Urinary bladder (tissue), 4 donors: Measurements from ENCODE around the gene NELL2. TPM values are rescaled to one million over a fixed set of nuclear protein-coding genes. Genes with fewer than 3 reads are reported as not detected.

ENCODE experiments used
- DNase-seq: peaks from one replicate; pipeline ENCODE4 v3.0.0-alpha.2; 2015; ENCODE audit errors: extremely low spot score
- H3K27ac ChIP-seq: one replicate; pipeline ENCODE4 v1.5.1; 2013; ENCODE audit warnings: low read depth, mild to moderate bottlenecking, moderate library complexity
- H3K36me3 ChIP-seq: one replicate; pipeline ENCODE4 v1.6.1; 2013; ENCODE audit warnings: mild to moderate bottlenecking, moderate library complexity; ENCODE audit not compliant: insufficient read depth
- H3K4me1 ChIP-seq: one replicate; pipeline ENCODE4 v1.6.1; 2013; ENCODE audit warnings: mild to moderate bottlenecking, moderate library complexity; ENCODE audit not compliant: insufficient read depth
- H3K4me3 ChIP-seq: one replicate; pipeline ENCODE4 v1.5.1; 2013; ENCODE audit warnings: low read depth, low read length
- WGBS: extraction: QIAGEN DNeasy Blood & Tissue Kit; methylation state at CpG from one replicate; pipeline ENCODE4 v1.1.7; 2013; 5-methylcytosine and 5-hydroxymethylcytosine counted together
- polyA plus RNA-seq: library from polyadenylated mRNA; stranded (reverse); fragments of 200-250 nt; gene quantifications from one replicate; pipeline ENCODE4 v1.2.3, GENCODE V29; 2013
- total RNA-seq: library from RNA; depleted of rRNA; stranded (reverse); fragments of >200 nt; gene quantifications from one replicate; pipeline ENCODE4 v1.2.3, GENCODE V29; 2014
- donor health status: healthy with polysubstance abuse.
- donor health status: healthy.

The NELL2 gene
- total and polyA plus RNA-seq, 2 donors: 21.7 to 28.1 TPM

- no peaks in the 10 kb centered on the region for H3K4me1 ChIP-seq
- no peaks in the 10 kb centered on the region for H3K36me3 ChIP-seq
- H3K27ac ChIP-seq: no peak overlapping the region
- 84% methylated on average over 1 of the region's 1 CpG for WGBS
- no peak for DNase-seq
- no peak overlapping the region for H3K4me3 ChIP-seq
Measured at GRCh38 chr12:44532940-44533339, 343.2 kb downstream of the NELL2 start.

GRCh38 chr12:44531320-44531971 lies 344.7 kb downstream of the NELL2 start:
- H3K36me3 ChIP-seq: no peaks in the 10 kb centered on the region
- no peak for DNase-seq
- 43% methylated on average over 2 of the region's 2 CpGs for whole genome bisulfite sequencing
- H3K27ac ChIP-seq: no peak overlapping the region
- no peaks in the 10 kb centered on the region for H3K4me1 ChIP-seq
- no peak overlapping the region for H3K4me3 ChIP-seq

GRCh38 chr12:44526655-44527182 lies 349.4 kb downstream of the NELL2 start:
- no peaks in the 10 kb centered on the region for H3K4me1 ChIP-seq
- H3K27ac ChIP-seq: no peak overlapping the region
- WGBS: 92% methylated on average over 9 of the region's 9 CpGs
- DNase-seq: no peak
- H3K4me3 ChIP-seq: no peak overlapping the region
- no peaks in the 10 kb centered on the region for H3K36me3 ChIP-seq

GRCh38 chr12:44525806-44526654 lies 350.1 kb downstream of the NELL2 start:
- Histone ChIP-seq H3K4me1 (no peaks in the 10 kb centered on the region), H3K4me3 (no peak overlapping the region), H3K36me3 (no peaks in the 10 kb centered on the region), H3K27ac (no peak overlapping the region)
- WGBS: 71% methylated on average over 4 of the region's 4 CpGs
- DNase-seq: no peak

- Histone ChIP-seq H3K4me3 (no peak overlapping the region), H3K4me1 (no peaks in the 10 kb centered on the region), H3K36me3 (no peaks in the 10 kb centered on the region), H3K27ac (no peak overlapping the region)
- 93% methylated on average over 2 of the region's 2 CpGs for WGBS
- DNase-seq: no peak
Measured at GRCh38 chr12:44523828-44524227, 352.3 kb downstream of the NELL2 start.

GRCh38 chr12:44521702-44522101 lies 354.4 kb downstream of the NELL2 start:
- no peaks in the 10 kb centered on the region for H3K36me3 ChIP-seq
- 73% methylated on average over 3 of the region's 3 CpGs for WGBS
- H3K27ac ChIP-seq: no peak overlapping the region
- no peak for DNase-seq
- no peak overlapping the region for H3K4me3 ChIP-seq
- no peaks in the 10 kb centered on the region for H3K4me1 ChIP-seq

- DNase-seq: no peak
- no peaks in the 10 kb centered on the region for H3K36me3 ChIP-seq
- 93% methylated on average over 6 of the region's 6 CpGs for WGBS
- no peaks in the 10 kb centered on the region for H3K4me1 ChIP-seq
- H3K27ac ChIP-seq: no peak overlapping the region
- H3K4me3 ChIP-seq: no peak overlapping the region
Measured at GRCh38 chr12:44519931-44520330, 356.2 kb downstream of the NELL2 start.

- DNase-seq: no peak
- Histone ChIP-seq H3K27ac (no peak overlapping the region), H3K4me1 (no peaks in the 10 kb centered on the region), H3K36me3 (no peaks in the 10 kb centered on the region), H3K4me3 (no peak overlapping the region)
Measured at GRCh38 chr12:44511289-44511688, 364.8 kb downstream of the NELL2 start.

GRCh38 chr12:44510510-44510909 lies 365.6 kb downstream of the NELL2 start:
- Histone ChIP-seq H3K4me3 (no peak overlapping the region), H3K36me3 (no peaks in the 10 kb centered on the region), H3K4me1 (no peaks in the 10 kb centered on the region), H3K27ac (no peak overlapping the region)
- WGBS: 86% methylated on average over 2 of the region's 2 CpGs
- DNase-seq: no peak

GRCh38 chr12:44510076-44510475 lies 366.0 kb downstream of the NELL2 start:
- WGBS: 73% methylated on average over 4 of the region's 4 CpGs
- H3K4me3 ChIP-seq: no peak overlapping the region

GRCh38 chr12:44509471-44509870 lies 366.6 kb downstream of the NELL2 start:
- H3K36me3 ChIP-seq: no peaks in the 10 kb centered on the region
- no peaks in the 10 kb centered on the region for H3K4me1 ChIP-seq
- no peak overlapping the region for H3K4me3 ChIP-seq
- WGBS: 55% methylated on average over 2 of the region's 2 CpGs
- DNase-seq: no peak
- no peak overlapping the region for H3K27ac ChIP-seq

More at GRCh38 chr12:44510076-44510475, 366.0 kb downstream of the NELL2 start:
- H3K36me3 ChIP-seq: no peaks in the 10 kb centered on the region
- H3K4me1 ChIP-seq: no peaks in the 10 kb centered on the region
- no peak for DNase-seq
- no peak overlapping the region for H3K27ac ChIP-seq

- H3K4me1 ChIP-seq: no peaks in the 10 kb centered on the region
- H3K36me3 ChIP-seq: no peaks in the 10 kb centered on the region
- H3K4me3 ChIP-seq: no peak overlapping the region
- DNase-seq: no peak
- WGBS: 66% methylated on average over 1 of the region's 1 CpG
- H3K27ac ChIP-seq: no peak overlapping the region
Measured at GRCh38 chr12:44507461-44507860, 368.7 kb downstream of the NELL2 start.

- Histone ChIP-seq H3K4me1 (no peaks in the 10 kb centered on the region), H3K36me3 (no peaks in the 10 kb centered on the region), H3K4me3 (no peak overlapping the region), H3K27ac (no peak overlapping the region)
- no peak for DNase-seq
Measured at GRCh38 chr12:44504799-44505198, 371.3 kb downstream of the NELL2 start.

GRCh38 chr12:44503329-44503728 lies 372.8 kb downstream of the NELL2 start:
- DNase-seq: no peak
- no peaks in the 10 kb centered on the region for H3K36me3 ChIP-seq
- no peaks in the 10 kb centered on the region for H3K4me1 ChIP-seq
- no peak overlapping the region for H3K27ac ChIP-seq
- H3K4me3 ChIP-seq: no peak overlapping the region
